Posterior vena cava (tissue), 2 donors: ENCODE measurements around the gene RAP1A. TPM values are rescaled to one million over a fixed set of nuclear protein-coding genes. Genes with fewer than 3 reads are reported as not detected.
"Not testable (repeated sequence)": the region's sequence is repeated elsewhere in the genome, so short reads cannot be mapped to it uniquely, and the experiment has no call there.

Experiments
- DNase-seq: peaks from one replicate; pipeline ENCODE4 v3.0.0-alpha.2; 2020; ENCODE audit warnings: low spot score
- intact Hi-C, 2 donors: fragments of 100-400 bp; cut with DNase I; formaldehyde crosslinking; loops; one replicate each; pipeline versions ENCODE4 v1.14.1 to v1.14.2; 2022 to 2023
- total RNA-seq, 2 donors: library from RNA; stranded (reverse); fragmentation: NEBNext Ultra II Directional; extraction: Animal tissue kit (Norgen Biotek cat#: 25700); gene quantifications; one replicate each; pipeline ENCODE4 v1.2.1, GENCODE V29; 2021
- donor health status: DM: yes; HTN: yes; CAD: no.
- donor health status: DM: yes; HTN: yes; CAD: no.

Gene RAP1A
- total RNA-seq, 2 donors from 2014 or later = 187 to 227 TPM

- intact Hi-C loops = loop anchor here in 1 of 2 donors (5.0 kb wide), 1 partner anchor 148 kb away; no protein-coding TSS in a partner anchor
- no peak for DNase-seq
These were observed 35.2 kb downstream of the RAP1A start for GRCh38 chr1:111654839-111655238.

- intact Hi-C loops = loop anchor here in 1 of 2 donors (5.0 kb wide), 1 partner anchor 149 kb away; no protein-coding TSS in a partner anchor
- DNase-seq = no peak
These were observed 36.8 kb downstream of the RAP1A start for GRCh38 chr1:111656086-111657017.

GRCh38 chr1:111658622-111659021, 39.0 kb downstream of the RAP1A start:
- intact Hi-C loops = loop anchor here in 1 of 2 donors (5.0 kb wide), 1 partner anchor 151 kb away; no protein-coding TSS in a partner anchor
- DNase-seq = no peak

- intact Hi-C loops = no loop called here
These were observed 40.9 kb downstream of the RAP1A start for GRCh38 chr1:111660204-111661150.

GRCh38 chr1:111664652-111665051, 45.1 kb downstream of the RAP1A start:
- DNase-seq = no peak
- intact Hi-C loops = no loop called here

More at GRCh38 chr1:111660204-111661150, 40.9 kb downstream of the RAP1A start:
- no peak for DNase-seq

- intact Hi-C loops = no loop called here
- DNase-seq = no peak
These were observed 45.9 kb downstream of the RAP1A start for GRCh38 chr1:111665497-111665896.

GRCh38 chr1:111666828-111667227, 47.2 kb downstream of the RAP1A start:
- intact Hi-C loops = no loop called here
- no peak for DNase-seq

GRCh38 chr1:111669268-111669667, 49.7 kb downstream of the RAP1A start:
- DNase-seq = no peak
- intact Hi-C loops = no loop called here

GRCh38 chr1:111671852-111672251, 52.3 kb downstream of the RAP1A start:
- DNase-seq = no peak
- intact Hi-C loops = no loop called here

GRCh38 chr1:111672331-111672730, 52.7 kb downstream of the RAP1A start:
- intact Hi-C loops = no loop called here
- DNase-seq = no peak

GRCh38 chr1:111677604-111678003, 58.0 kb downstream of the RAP1A start:
- intact Hi-C loops = no loop called here

GRCh38 chr1:111679541-111679940, 60.0 kb downstream of the RAP1A start:
- intact Hi-C loops = no loop called here

More at GRCh38 chr1:111677604-111678003, 58.0 kb downstream of the RAP1A start:
- DNase-seq = no peak

GRCh38 chr1:111680212-111680800, 60.7 kb downstream of the RAP1A start:
- DNase-seq, intact Hi-C loops: not testable (repeated sequence)

More at GRCh38 chr1:111679541-111679940, 60.0 kb downstream of the RAP1A start:
- DNase-seq = no peak

- DNase-seq, intact Hi-C loops: not testable (repeated sequence)
These were observed 65.9 kb downstream of the RAP1A start for GRCh38 chr1:111685293-111686153.

GRCh38 chr1:111690306-111690617, 70.7 kb downstream of the RAP1A start:
- DNase-seq = no peak
- intact Hi-C loops = loop anchor here in 1 of 2 donors (5.0 kb wide), 1 partner anchor 553 kb away; no protein-coding TSS in a partner anchor

GRCh38 chr1:111691886-111692285, 72.3 kb downstream of the RAP1A start:
- no peak for DNase-seq
- intact Hi-C loops = loop anchor here in 1 of 2 donors (5.0 kb wide), 1 partner anchor 555 kb away; no protein-coding TSS in a partner anchor

- intact Hi-C loops = no loop called here
- DNase-seq = no peak
These were observed 76.2 kb downstream of the RAP1A start for GRCh38 chr1:111695801-111696200.

- intact Hi-C loops = no loop called here
- DNase-seq = no peak
These were observed 76.7 kb downstream of the RAP1A start for GRCh38 chr1:111696330-111696729.
